Colonic mucosa (tissue), 4 donors: ENCODE results near the gene GCK. TPM values are rescaled to one million over a fixed set of nuclear protein-coding genes. Genes with fewer than 3 reads are reported as not detected.
A peak's percentile ranks its signal among the peaks of the same experiment; 100 is the strongest.

ENCODE experiments used
- DNase-seq: peaks from one replicate; pipeline ENCODE4 v3.0.0-alpha.2; 2020
- H3K27ac ChIP-seq: fragments of 200-600 bp; one replicate; pipeline ENCODE4 v1.8.0; 2021
- H3K27me3 ChIP-seq: fragments of 200-600 bp; one replicate; pipeline ENCODE4 v1.8.0; 2021
- H3K36me3 ChIP-seq: fragments of 200-600 bp; one replicate; pipeline ENCODE4 v1.8.0; 2021
- H3K4me1 ChIP-seq: fragments of 200-600 bp; one replicate; pipeline ENCODE4 v1.8.0; 2021; ENCODE audit warnings: mild to moderate bottlenecking
- H3K4me3 ChIP-seq: fragments of 200-600 bp; one replicate; pipeline ENCODE4 v1.8.0; 2021
- H3K9ac ChIP-seq, 2 donors: one replicate each; pipeline ENCODE4 v1.7.0; 2013; ENCODE audit warnings: control low read depth in 2 of 2, low read depth in 2 of 2, low read length in 2 of 2
- H3K9me3 ChIP-seq: fragments of 200-600 bp; one replicate; pipeline ENCODE4 v1.8.0; 2021
- intact Hi-C: fragments of 100-400 bp; cut with DNase I; formaldehyde crosslinking; loops from one replicate; pipeline ENCODE4 v1.14.1; 2022
- total RNA-seq, 2 donors: library from RNA; stranded (reverse); fragmentation: NEBNext Ultra II Directional in 1 of 2; extraction: Animal tissue kit (Norgen Biotek cat#: 25700) in 1 of 2; gene quantifications; one replicate each; pipeline ENCODE4 v1.2.1, GENCODE V29; 2021
- TF ChIP-seq, protein P1 (sequence below): fragments of 200-600 bp; IDR thresholded peaks from one replicate; pipeline ENCODE4 v1.8.0; 2022; ENCODE audit warnings: antibody characterized with exemption, mild to moderate bottlenecking
- donor health status: healthy.
- donor health status: DM: no; HTN: no; CAD: no.
- donor health status: DM: no; HTN: no; CAD: no.

The GCK gene
- total RNA-seq, 2 donors from 2014 or later: 0.17 to 0.19 TPM

DNA sequence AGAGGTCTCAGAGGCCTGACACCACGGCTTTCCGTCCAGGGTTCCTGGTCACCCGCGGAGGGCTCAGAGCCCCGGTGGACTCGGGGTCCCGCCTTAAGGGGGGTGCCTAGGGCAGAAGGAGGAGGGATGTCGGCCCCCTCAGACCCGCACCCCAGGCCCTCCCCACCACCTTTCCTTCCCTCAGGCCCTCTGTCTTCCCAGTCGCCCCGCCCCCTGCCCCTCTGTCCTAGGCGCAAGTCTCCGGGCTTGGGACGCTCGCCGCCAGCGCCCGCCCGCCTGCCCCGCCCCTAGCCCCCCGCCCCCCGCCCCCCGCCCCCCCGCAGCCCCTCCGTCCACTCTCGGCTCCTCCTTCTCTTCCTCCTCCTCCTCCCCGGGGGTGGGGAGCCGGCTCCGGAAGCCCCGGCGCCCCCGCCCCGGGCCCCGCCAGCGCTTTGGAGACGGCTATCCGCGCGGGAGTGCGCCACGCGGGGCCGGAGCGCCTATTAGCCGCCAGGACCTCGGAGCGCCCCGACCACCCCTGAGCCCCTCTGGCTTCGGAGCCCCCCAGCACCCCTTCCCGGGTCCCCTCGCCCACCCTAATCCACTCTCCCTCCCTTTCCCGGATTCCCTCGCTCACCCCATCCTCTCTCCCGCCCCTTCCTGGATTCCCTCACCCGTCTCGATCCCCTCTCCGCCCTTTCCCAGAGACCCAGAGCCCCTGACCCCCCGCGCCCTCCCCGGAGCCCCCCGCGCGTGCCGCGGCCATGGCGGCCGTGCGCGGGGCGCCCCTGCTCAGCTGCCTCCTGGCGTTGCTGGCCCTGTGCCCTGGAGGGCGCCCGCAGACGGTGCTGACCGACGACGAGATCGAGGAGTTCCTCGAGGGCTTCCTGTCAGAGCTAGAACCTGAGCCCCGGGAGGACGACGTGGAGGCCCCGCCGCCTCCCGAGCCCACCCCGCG lies 85.0 kb downstream of the GCK start, which contains the start of gene AEBP1:
TSS of gene AEBP1 (plus strand) at position 423 of the 937 bp plus-strand sequence. CDS start at position 744, 321 bp downstream.
- Histone ChIP-seq H3K4me3 (peak within 1 kb of the TSS; percentile 38), H3K27me3 (peaks cover 11% of the 10 kb centered on the region), H3K36me3 (no peaks in the 10 kb centered on the region), H3K27ac (peak within 1 kb of the TSS; percentile 61), H3K4me1 (no peaks in the 10 kb centered on the region), H3K9me3 (no peaks in the 10 kb centered on the region), H3K9ac (peak within 1 kb of the TSS; percentile 59 to 63)
- intact Hi-C loops: no loop called here
- DNase-seq: no peak
- TF ChIP-seq, protein P1, sequence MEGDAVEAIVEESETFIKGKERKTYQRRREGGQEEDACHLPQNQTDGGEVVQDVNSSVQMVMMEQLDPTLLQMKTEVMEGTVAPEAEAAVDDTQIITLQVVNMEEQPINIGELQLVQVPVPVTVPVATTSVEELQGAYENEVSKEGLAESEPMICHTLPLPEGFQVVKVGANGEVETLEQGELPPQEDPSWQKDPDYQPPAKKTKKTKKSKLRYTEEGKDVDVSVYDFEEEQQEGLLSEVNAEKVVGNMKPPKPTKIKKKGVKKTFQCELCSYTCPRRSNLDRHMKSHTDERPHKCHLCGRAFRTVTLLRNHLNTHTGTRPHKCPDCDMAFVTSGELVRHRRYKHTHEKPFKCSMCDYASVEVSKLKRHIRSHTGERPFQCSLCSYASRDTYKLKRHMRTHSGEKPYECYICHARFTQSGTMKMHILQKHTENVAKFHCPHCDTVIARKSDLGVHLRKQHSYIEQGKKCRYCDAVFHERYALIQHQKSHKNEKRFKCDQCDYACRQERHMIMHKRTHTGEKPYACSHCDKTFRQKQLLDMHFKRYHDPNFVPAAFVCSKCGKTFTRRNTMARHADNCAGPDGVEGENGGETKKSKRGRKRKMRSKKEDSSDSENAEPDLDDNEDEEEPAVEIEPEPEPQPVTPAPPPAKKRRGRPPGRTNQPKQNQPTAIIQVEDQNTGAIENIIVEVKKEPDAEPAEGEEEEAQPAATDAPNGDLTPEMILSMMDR: no peak

DNA sequence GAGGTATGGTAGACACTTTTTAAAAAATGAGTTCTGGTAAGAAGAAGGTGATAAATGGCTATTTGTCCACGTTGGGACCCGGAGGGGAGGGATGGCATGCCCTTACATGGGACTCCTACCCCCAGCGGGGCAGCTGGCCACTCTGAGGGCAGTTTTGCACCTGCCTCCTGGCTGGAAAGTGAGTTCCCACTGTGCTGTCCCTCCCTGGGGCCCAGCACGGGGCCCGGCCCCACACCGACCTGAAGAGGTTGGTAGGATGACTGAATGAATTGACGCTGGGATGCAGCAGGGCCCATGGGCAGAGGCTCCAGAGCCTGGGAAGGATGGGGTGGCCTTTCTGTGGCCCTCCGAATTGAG lies 85.7 kb downstream of the GCK start:
- TF ChIP-seq, protein P1: no peak
- peaks cover 11% of the 10 kb centered on the region for H3K27me3 ChIP-seq
- H3K4me3 ChIP-seq: no peak overlapping the region
- intact Hi-C loops: no loop called here
- peak overlapping the region; percentile 40 for H3K27ac ChIP-seq
- H3K9ac ChIP-seq: peak overlapping the region in 1 of 2 donors; percentile 6
- no peaks in the 10 kb centered on the region for H3K36me3 ChIP-seq
- H3K4me1 ChIP-seq: no peaks in the 10 kb centered on the region
- no peak for DNase-seq
- no peaks in the 10 kb centered on the region for H3K9me3 ChIP-seq

DNA sequence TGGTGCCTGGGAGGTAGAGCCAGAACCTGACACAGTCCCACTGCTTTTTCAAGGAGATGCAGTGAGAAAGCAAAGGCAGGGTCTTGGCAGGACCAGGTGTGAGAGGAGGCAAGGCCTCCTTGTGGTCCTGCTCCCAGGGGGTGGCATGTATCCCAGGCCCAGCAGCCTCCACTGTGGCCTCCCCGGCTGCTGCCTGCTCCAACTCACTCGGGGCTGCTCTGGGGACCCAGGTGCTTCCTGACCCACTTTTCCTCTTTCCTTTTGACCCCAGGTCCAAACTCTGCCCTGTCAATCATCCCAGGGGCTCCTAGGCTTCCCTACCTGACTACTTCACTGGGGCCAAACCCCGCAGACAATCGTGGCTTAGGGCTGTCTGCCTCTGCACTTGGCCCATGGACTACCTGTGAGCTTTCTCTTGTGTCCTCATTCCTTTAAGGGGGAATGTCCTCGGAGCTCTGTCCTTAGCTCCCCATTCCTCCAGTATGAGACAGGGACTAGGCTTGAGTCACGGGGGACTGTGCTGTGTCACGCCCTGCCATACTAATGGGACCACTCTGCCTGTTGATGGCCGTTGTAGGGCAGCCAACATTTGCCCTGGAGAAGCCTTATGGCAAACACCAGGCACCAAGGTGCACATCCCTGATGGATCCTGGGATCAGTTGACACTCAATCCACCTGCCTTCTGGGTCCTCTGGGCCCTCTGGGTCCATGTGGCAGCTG lies 86.2 kb downstream of the GCK start:
- Histone ChIP-seq H3K9ac (peak overlapping the region in 1 of 2 donors; percentile 6), H3K4me1 (no peaks in the 10 kb centered on the region), H3K9me3 (no peaks in the 10 kb centered on the region), H3K36me3 (no peaks in the 10 kb centered on the region), H3K27me3 (peaks cover 11% of the 10 kb centered on the region), H3K27ac (peak overlapping the region; percentile 40), H3K4me3 (no peak overlapping the region)
- intact Hi-C loops: no loop called here
- TF ChIP-seq, protein P1: no peak
- no peak for DNase-seq

GRCh38 chr7:44101966-44102845 lies 87.0 kb downstream of the GCK start:
- H3K36me3 ChIP-seq: no peaks in the 10 kb centered on the region
- no peak overlapping the region for H3K4me3 ChIP-seq
- H3K9me3 ChIP-seq: no peaks in the 10 kb centered on the region
- H3K4me1 ChIP-seq: no peaks in the 10 kb centered on the region
- DNase-seq: no peak
- H3K27ac ChIP-seq: no peak overlapping the region
- TF ChIP-seq, protein P1: no peak
- H3K9ac ChIP-seq: no peak overlapping the region
- peaks cover 11% of the 10 kb centered on the region for H3K27me3 ChIP-seq
- intact Hi-C loops: no loop called here
